Peyer's patch (tissue), 4 donors: ENCODE measurements around the gene MSANTD7. TPM values are rescaled to one million over a fixed set of nuclear protein-coding genes. Genes with fewer than 3 reads are reported as not detected.

ENCODE experiments used
- DNase-seq, 3 donors: peaks; one replicate each; pipeline ENCODE4 v3.0.0-alpha.2; 2017 to 2019
- H3K27ac ChIP-seq, 4 donors: fragments of 200-600 bp; sonication (generic); one replicate each; pipeline ENCODE4 v1.5.1; 2016 to 2019
- H3K27me3 ChIP-seq, 2 donors: fragments of 200-600 bp; sonication (generic); one replicate each; pipeline ENCODE4 v1.5.1; 2019
- H3K36me3 ChIP-seq, 3 donors: fragments of 200-600 bp; sonication (generic); one replicate each; pipeline ENCODE4 v1.5.1; 2016 to 2019
- H3K4me1 ChIP-seq, 4 donors: fragments of 200-600 bp; sonication (generic); one replicate each; pipeline ENCODE4 v1.5.1; 2016 to 2019
- H3K4me3 ChIP-seq, 4 donors: fragments of 200-600 bp; sonication (generic); 1 replicate in 3 of 4; 2 replicates in 1 of 4; pipeline ENCODE4 v1.5.1; 2016 to 2019; ENCODE audit warnings: mild to moderate bottlenecking in 1 of 4
- H3K9me3 ChIP-seq, 4 donors: fragments of 200-600 bp; sonication (generic); one replicate each; pipeline ENCODE4 v1.5.1; 2016 to 2019; ENCODE audit warnings: mild to moderate bottlenecking in 1 of 4
- POLR2A ChIP-seq, 2 donors: fragments of 450-650 bp; IDR thresholded peaks; one replicate each; pipeline ENCODE4 v1.5.1; 2017; ENCODE audit warnings: antibody characterized with exemption in 2 of 2, mild to moderate bottlenecking in 2 of 2, moderate library complexity in 2 of 2
- total RNA-seq, 4 donors: library from RNA; depleted of rRNA; stranded (reverse); fragments of >200 nt; gene quantifications; one replicate each; pipeline ENCODE4 v1.1.0, GENCODE V29; 2016
- TF ChIP-seq, protein P1 (sequence below), 6 experiments: fragments of 450-650 bp in 4 of 6; fragments of 200-600 bp in 2 of 6; sonication (generic) in 1 of 6; IDR thresholded peaks; one replicate each; pipeline ENCODE4 v1.5.1; 2017 to 2019; ENCODE audit warnings: antibody characterized with exemption in 6 of 6, mild to moderate bottlenecking in 3 of 6, moderate library complexity in 1 of 6

Gene MSANTD7, protein sequence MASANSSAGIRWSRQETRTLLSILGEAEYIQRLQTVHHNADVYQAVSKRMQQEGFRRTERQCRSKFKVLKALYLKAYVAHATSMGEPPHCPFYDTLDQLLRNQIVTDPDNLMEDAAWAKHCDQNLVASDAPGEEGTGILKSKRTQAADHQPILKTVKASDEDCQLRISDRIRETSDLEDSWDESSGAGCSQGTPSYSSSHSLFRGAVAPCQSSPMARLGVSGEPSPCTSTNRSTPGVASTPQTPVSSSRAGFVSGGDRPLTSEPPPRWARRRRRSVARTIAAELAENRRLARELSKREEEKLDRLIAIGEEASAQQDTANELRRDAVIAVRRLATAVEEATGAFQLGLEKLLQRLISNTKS
- total RNA-seq: 10 to 100 TPM in 3 of 4 donors, 1 to 10 TPM in 1; 9.1 to 12.8 (median 10.3) TPM

DNA sequence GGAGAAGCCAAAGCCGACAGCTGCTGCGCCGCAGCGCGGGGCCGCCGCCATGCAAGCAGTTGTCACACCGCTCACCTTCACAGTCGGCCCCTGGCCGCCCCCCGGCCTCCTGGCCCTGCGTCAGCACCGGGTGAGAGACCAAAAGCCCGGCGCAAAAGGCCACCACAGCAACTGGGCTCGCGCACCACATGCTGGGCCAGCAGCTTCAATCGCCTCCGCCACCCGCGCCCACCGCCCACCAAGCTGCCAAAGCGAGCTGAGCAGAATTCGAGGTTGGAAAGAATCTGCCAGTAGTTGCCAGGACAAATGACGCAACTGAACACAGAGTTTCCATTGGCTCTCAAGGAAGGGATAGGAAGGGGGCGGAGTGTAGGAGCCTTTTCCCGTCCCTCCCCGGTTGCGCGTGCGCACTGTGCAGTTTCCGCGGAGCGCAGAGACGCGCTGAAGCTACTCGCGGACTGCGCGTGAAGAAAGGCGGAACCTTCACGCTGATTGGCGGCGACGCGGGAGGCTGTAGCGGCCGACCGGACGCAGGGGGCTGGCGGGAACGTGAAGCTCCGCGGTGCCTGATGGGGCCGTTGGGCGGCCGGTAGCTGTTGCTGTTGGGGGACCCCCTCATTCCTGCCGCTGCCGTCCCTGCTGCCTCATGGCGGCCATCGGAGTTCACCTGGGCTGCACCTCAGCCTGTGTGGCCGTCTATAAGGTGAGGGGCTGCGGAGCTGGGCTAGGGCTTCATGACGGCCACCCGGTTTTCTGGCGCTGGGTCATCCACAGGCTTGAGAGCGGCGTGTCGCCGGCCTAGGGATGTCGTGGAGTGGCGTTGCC is at the start of gene MSANTD7, which contains the start of the genes CDNF and HSPA14:
TSS of gene MSANTD7 (plus strand) at position 550 of the 825 bp plus-strand sequence. CDS start 3,979 bp downstream, outside the sequence.
TSS of gene CDNF (minus strand) at position 281 of the 825 bp plus-strand sequence. CDS start at position 190, 91 bp downstream.
TSS of gene HSPA14 (plus strand) at position 550 of the 825 bp plus-strand sequence. CDS start at position 647, 97 bp downstream.
- Histone ChIP-seq H3K9me3 (no peaks in the 10 kb centered on the region), H3K4me3 (peak within 1 kb of the TSS; percentile 72 to 97 (median 86)), H3K36me3 (peaks cover 0 to 20% (median 0%) of the 10 kb centered on the region in 3 donors), H3K27me3 (no peaks in the 10 kb centered on the region), H3K4me1 (peaks cover 0 to 19% (median 3%) of the 10 kb centered on the region in 4 donors), H3K27ac (peak within 1 kb of the TSS; percentile 83 to 93 (median 92))
- DNase-seq: peak; percentile 96 to 100 (median 99)
- TF ChIP-seq, protein P1, sequence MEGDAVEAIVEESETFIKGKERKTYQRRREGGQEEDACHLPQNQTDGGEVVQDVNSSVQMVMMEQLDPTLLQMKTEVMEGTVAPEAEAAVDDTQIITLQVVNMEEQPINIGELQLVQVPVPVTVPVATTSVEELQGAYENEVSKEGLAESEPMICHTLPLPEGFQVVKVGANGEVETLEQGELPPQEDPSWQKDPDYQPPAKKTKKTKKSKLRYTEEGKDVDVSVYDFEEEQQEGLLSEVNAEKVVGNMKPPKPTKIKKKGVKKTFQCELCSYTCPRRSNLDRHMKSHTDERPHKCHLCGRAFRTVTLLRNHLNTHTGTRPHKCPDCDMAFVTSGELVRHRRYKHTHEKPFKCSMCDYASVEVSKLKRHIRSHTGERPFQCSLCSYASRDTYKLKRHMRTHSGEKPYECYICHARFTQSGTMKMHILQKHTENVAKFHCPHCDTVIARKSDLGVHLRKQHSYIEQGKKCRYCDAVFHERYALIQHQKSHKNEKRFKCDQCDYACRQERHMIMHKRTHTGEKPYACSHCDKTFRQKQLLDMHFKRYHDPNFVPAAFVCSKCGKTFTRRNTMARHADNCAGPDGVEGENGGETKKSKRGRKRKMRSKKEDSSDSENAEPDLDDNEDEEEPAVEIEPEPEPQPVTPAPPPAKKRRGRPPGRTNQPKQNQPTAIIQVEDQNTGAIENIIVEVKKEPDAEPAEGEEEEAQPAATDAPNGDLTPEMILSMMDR (IDR thresholded peaks at IDR 0.05): peak in 3 of 6 experiments; percentile 7 to 19 (median 13)
- peak; percentile 66 to 68 for TF ChIP-seq POLR2A (IDR thresholded peaks at IDR 0.05)

DNA sequence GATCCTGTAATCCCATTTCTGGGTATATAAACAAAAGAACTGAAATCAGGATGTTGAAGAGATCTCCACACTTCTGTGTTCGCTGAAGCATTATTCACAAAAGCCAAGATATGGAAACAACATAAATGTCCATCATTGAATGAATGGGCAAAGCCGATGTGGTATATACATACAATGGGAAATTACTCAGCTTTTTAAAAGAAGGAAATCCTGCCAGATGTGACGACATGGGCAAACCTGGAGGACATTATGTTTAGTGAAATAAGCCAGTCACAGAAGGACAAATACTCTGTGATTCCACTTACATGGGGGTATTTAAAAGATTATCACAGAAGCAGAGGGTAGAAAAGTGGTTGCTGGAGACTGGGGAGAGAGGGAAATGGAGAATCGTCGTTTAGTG is 39.5 kb upstream of the MSANTD7 start:
- no peak overlapping the region for H3K27ac ChIP-seq
- TF ChIP-seq POLR2A (IDR thresholded peaks at IDR 0.05): no peak
- TF ChIP-seq, protein P1 (IDR thresholded peaks at IDR 0.05): no peak

DNA sequence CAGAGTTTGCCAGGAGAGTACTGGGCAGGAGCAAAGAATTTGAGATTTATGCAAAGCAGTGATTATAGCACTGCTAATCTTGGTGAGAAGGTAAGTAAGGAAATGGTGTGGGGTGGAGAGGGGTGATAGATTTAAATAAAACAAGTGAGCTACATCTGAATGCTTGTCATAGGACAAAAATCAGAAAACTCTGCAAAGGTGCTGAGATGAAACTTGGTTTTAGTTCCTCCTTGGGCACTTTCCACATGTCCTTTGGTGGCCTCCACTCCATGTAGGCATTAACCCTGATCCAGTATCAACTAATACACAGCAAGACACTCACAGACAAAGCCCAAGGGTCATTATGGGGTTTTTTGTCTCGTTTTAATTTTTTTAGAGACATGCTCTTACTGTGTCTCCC is 37.7 kb upstream of the MSANTD7 start:
- Histone ChIP-seq H3K9me3 (no peaks in the 10 kb centered on the region), H3K36me3 (no peaks in the 10 kb centered on the region), H3K27me3 (no peaks in the 10 kb centered on the region), H3K4me3 (no peak overlapping the region), H3K27ac (no peak overlapping the region), H3K4me1 (peaks cover 0 to 4% (median 0%) of the 10 kb centered on the region in 4 donors)
- TF ChIP-seq, protein P1 (IDR thresholded peaks at IDR 0.05): no peak
- no peak for TF ChIP-seq POLR2A (IDR thresholded peaks at IDR 0.05)
- no peak for DNase-seq

More for the DNA sequence above, 39.5 kb upstream of the MSANTD7 start:
- Histone ChIP-seq H3K4me3 (no peak overlapping the region), H3K27me3 (no peaks in the 10 kb centered on the region), H3K36me3 (no peaks in the 10 kb centered on the region), H3K9me3 (no peaks in the 10 kb centered on the region), H3K4me1 (peaks cover 0 to 4% (median 0%) of the 10 kb centered on the region in 4 donors)
- DNase-seq: no peak

DNA sequence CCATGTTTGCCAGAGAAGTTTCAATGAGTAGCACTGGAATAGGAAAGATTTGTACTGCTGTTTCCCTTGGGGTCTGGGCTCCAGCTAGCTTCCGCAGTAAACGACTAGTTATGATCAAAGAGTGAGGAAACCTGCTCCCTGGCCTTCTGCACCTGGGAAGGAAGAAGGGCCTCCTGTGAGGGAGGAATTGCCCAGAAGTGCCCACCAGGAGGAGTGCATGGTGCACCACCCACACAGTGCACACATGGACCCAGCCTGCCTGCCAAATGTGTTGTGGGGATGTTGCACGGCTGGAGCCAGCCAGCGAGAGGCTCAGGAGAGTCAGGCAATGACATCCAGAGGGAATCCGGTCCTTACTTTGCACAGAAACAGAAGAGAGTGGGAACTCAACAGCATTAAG is 36.4 kb upstream of the MSANTD7 start:
- H3K27ac ChIP-seq: no peak overlapping the region
- no peak for DNase-seq
- H3K36me3 ChIP-seq: no peaks in the 10 kb centered on the region
- peaks cover 0 to 4% (median 0%) of the 10 kb centered on the region in 4 donors for H3K4me1 ChIP-seq
- H3K4me3 ChIP-seq: no peak overlapping the region
- H3K9me3 ChIP-seq: no peaks in the 10 kb centered on the region
- H3K27me3 ChIP-seq: no peaks in the 10 kb centered on the region
- TF ChIP-seq POLR2A (IDR thresholded peaks at IDR 0.05): no peak
- TF ChIP-seq, protein P1 (IDR thresholded peaks at IDR 0.05): no peak

DNA sequence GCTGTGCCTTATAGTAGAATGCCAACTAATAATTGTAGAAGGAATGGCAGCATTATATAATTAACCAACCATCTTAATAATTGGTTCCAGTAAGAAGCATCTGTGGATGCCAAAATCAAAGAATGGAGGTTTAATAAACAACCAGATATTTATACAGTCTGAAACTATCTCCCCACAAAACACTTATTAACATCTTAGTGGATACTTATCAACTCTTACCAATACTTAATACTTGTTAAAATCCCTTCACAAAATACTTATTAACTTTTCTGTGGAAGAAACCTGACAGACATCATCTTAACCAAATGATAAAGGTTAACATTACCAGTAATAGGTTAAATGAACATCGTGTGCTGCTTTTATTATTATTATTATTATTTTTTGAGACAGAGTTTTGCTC is 34.3 kb upstream of the MSANTD7 start:
- DNase-seq: no peak
- no peaks in the 10 kb centered on the region for H3K9me3 ChIP-seq
- TF ChIP-seq, protein P1 (IDR thresholded peaks at IDR 0.05): no peak
- TF ChIP-seq POLR2A (IDR thresholded peaks at IDR 0.05): no peak
- H3K4me1 ChIP-seq: peaks cover 0 to 4% (median 0%) of the 10 kb centered on the region in 4 donors
- no peak overlapping the region for H3K4me3 ChIP-seq
- no peak overlapping the region for H3K27ac ChIP-seq
- no peaks in the 10 kb centered on the region for H3K27me3 ChIP-seq
- H3K36me3 ChIP-seq: no peaks in the 10 kb centered on the region
